PC-3 (cell line): ENCODE data around the gene WDFY3. TPM values are rescaled to one million over a fixed set of nuclear protein-coding genes. Genes with fewer than 3 reads are reported as not detected.
A peak's percentile ranks its signal among the peaks of the same experiment; 100 is the strongest.

ENCODE experiments used
- ATAC-seq: fragments of 200-7000 bp; cut with Tn5 transposase; 2 replicates; pipeline ENCODE4 v1.9.1; 2020; ENCODE audit warnings: mild to moderate bottlenecking, moderate library complexity
- BruUV-seq: library from RNA; stranded (reverse); fragments of 400-500 nt; replicated peaks from 2 replicates; lab custom pipeline; 2021; lab: Mats Ljungman, UMichigan
- CTCF ChIA-PET: fragments of 300-600 bp; sonication (Branson Sonifier 250); formaldehyde crosslinking; loops from one replicate; lab custom pipeline; 2022; ENCODE audit warnings: antibody characterized with exemption; lab: Charles Lee
- POLR2A ChIA-PET: fragments of 300-600 bp; sonication (Branson Sonifier 250); formaldehyde crosslinking; loops from one replicate; lab custom pipeline; 2022; ENCODE audit warnings: antibody characterized with exemption; ENCODE audit not compliant: unreplicated experiment; lab: Charles Lee
- DNase-seq: peaks from one replicate; pipeline ENCODE4 v3.0.0-alpha.2; 2015
- H2AFZ ChIP-seq: fragments of 300-600 bp; sonication (generic); 2 replicates; pipeline ENCODE4 v1.6.0; 2016; ENCODE audit warnings: antibody characterized with exemption, low read length
- H3F3A ChIP-seq: fragments of 300-600 bp; sonication (generic); one replicate; pipeline ENCODE4 v1.6.0; 2017; ENCODE audit warnings: antibody characterized with exemption, low read length, control low read depth, mild to moderate bottlenecking; ENCODE audit not compliant: unreplicated experiment
- H3K27ac ChIP-seq: fragments of 300-600 bp; sonication (generic); 2 replicates; pipeline ENCODE4 v1.5.1; 2016; ENCODE audit warnings: mild to moderate bottlenecking, low read length
- H3K27me3 ChIP-seq: fragments of 300-600 bp; sonication (generic); 2 replicates; pipeline ENCODE4 v1.6.1; 2016; ENCODE audit warnings: low read length, mixed read lengths
- H3K36me3 ChIP-seq: fragments of 300-600 bp; sonication (generic); 2 replicates; pipeline ENCODE4 v1.6.1; 2016; ENCODE audit warnings: low read depth, mixed run types, low read length, mixed read lengths
- H3K4me1 ChIP-seq: fragments of 300-600 bp; sonication (generic); 2 replicates; pipeline ENCODE4 v1.5.1; 2016; ENCODE audit warnings: low read length; ENCODE audit not compliant: insufficient read depth
- H3K4me2 ChIP-seq: fragments of 300-600 bp; sonication (generic); 2 replicates; pipeline ENCODE4 v1.6.0; 2016; ENCODE audit warnings: low read length
- H3K4me3 ChIP-seq: fragments of 300-600 bp; sonication (generic); 2 replicates; pipeline ENCODE4 v1.5.1; 2016; ENCODE audit warnings: mild to moderate bottlenecking, low read length, mixed read lengths
- H3K79me2 ChIP-seq: fragments of 300-600 bp; sonication (generic); 2 replicates; pipeline ENCODE4 v1.6.1; 2017; ENCODE audit warnings: low read length, mixed read lengths
- H3K9ac ChIP-seq: fragments of 300-600 bp; sonication (generic); 2 replicates; pipeline ENCODE4 v1.6.0; 2016; ENCODE audit warnings: mild to moderate bottlenecking, low read length
- H3K9me2 ChIP-seq: fragments of 300-600 bp; sonication (generic); replicated peaks from 2 replicates; pipeline ENCODE4 v1.6.1; 2016; ENCODE audit warnings: mixed run types, low read length, mixed read lengths
- H3K9me3 ChIP-seq: fragments of 300-600 bp; sonication (generic); 2 replicates; pipeline ENCODE4 v1.6.1; 2016; ENCODE audit warnings: low read length, mixed read lengths
- H4K20me1 ChIP-seq: fragments of 300-600 bp; sonication (generic); 2 replicates; pipeline ENCODE4 v1.6.1; 2016; ENCODE audit warnings: low read length, mixed read lengths
- CTCF ChIP-seq: fragments of 300-600 bp; sonication (generic); conservative IDR thresholded peaks from 2 replicates; pipeline ENCODE4 v1.5.1; 2017; ENCODE audit warnings: antibody characterized with exemption, low read depth, mild to moderate bottlenecking, low read length
- EZH2 ChIP-seq: fragments of 300-600 bp; sonication (generic); IDR thresholded peaks from one replicate; pipeline ENCODE4 v1.6.1; 2017; ENCODE audit warnings: antibody characterized with exemption, mild to moderate bottlenecking, low read length; ENCODE audit not compliant: unreplicated experiment
- EZH2phosphoT487 ChIP-seq: fragments of 300-600 bp; sonication (generic); IDR thresholded peaks from 2 replicates; pipeline ENCODE4 v1.6.1; 2018; ENCODE audit warnings: mild to moderate bottlenecking, antibody characterized with exemption, low read length, borderline replicate concordance
- intact Hi-C: fragments of 100-400 bp; cut with micrococcal nuclease; formaldehyde crosslinking; loops from 2 replicates; pipeline ENCODE4 v1.9.0; 2023
- total RNA-seq: library from RNA; depleted of rRNA; stranded (reverse); fragments of >200 nt; gene quantifications from 2 replicates; pipeline ENCODE4 v1.2.3, GENCODE V29; 2014

WDFY3 gene
- total RNA-seq, 1 experiment from 2014 or later, result 23.1 TPM

- Histone ChIP-seq H4K20me1 (no peaks in the 10 kb centered on the region), H3K9me3 (no peaks in the 10 kb centered on the region), H3K4me3 (no peak overlapping the region), H3K36me3 (peaks cover 5% of the 10 kb centered on the region; the same call in 1 of the 2 replicates), H3K4me1 (peaks cover 9% of the 10 kb centered on the region; the same call in 1 of the 2 replicates), H3K27me3 (no peaks in the 10 kb centered on the region), H3F3A (no peaks in the 10 kb centered on the region), H3K9me2 (no peaks in the 10 kb centered on the region), H3K27ac (no peak overlapping the region), H2AFZ (no peak overlapping the region), H3K9ac (no peak overlapping the region), H3K4me2 (no peak overlapping the region), H3K79me2 (no peaks in the 10 kb centered on the region)
- intact Hi-C loops, result no loop called here
- TF ChIP-seq EZH2phosphoT487 (no peak), CTCF (no peak), EZH2 (no peak)
- DNase-seq (no peak), ATAC-seq (peak; percentile 60)
- no TSS peak for BruUV-seq
- ChIA-PET POLR2A (no interaction called here), CTCF (no interaction called here)
Measured at GRCh38 chr4:84855774-84856173, 110.7 kb downstream of the WDFY3 start.

- Histone ChIP-seq H3K36me3 (no peaks in the 10 kb centered on the region), H3K27me3 (no peaks in the 10 kb centered on the region), H3K4me1 (peaks cover 9% of the 10 kb centered on the region; the same call in 1 of the 2 replicates), H3K9me3 (no peaks in the 10 kb centered on the region), H3F3A (no peaks in the 10 kb centered on the region), H2AFZ (no peak overlapping the region), H3K27ac (0 out of 2 replicates have a peak overlapping the region, but pooled peaks have one; percentile 16), H3K79me2 (no peaks in the 10 kb centered on the region), H3K9me2 (no peaks in the 10 kb centered on the region), H3K4me2 (no peak overlapping the region), H3K4me3 (no peak overlapping the region), H4K20me1 (no peaks in the 10 kb centered on the region), H3K9ac (no peak overlapping the region)
- POLR2A ChIA-PET, result no interaction called here
- TF ChIP-seq EZH2 (no peak), EZH2phosphoT487 (no peak), CTCF (no peak)
- ATAC-seq, result peak; percentile 91
- intact Hi-C loops, result no loop called here
- DNase-seq, result peak; percentile 52
- BruUV-seq, result no TSS peak
- CTCF ChIA-PET, result no interaction called here
Measured at GRCh38 chr4:84852081-84852480, 114.4 kb downstream of the WDFY3 start.

DNA sequence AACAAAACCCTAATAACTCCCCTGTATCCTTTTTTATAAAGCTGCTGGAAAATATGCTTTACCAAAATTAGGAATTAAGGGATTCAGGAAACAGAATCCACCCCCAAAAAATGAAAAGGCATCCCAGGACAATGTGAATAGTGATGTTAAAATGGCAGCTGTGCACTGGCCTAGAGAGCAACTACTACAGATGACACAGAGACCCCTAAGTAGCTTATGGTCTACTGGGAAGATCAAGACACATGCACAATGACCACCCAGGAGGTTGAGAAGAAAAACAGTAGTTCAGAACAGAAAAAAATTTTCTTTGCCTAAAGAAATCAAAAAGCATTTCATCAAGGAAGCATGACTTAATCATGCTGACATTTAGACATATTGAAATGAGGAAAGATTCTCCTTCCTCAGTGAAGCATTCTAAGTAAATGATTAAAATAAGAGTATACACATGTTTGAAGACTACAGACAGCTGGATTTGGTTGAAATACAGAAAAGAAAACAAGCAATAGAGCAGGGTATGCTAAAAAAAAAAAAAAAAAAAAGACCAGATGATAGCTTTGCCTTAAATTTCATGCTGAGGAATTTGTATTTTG, 117.3 kb downstream of the WDFY3 start:
- Histone ChIP-seq H3F3A (no peaks in the 10 kb centered on the region), H3K36me3 (no peaks in the 10 kb centered on the region), H3K4me1 (peaks cover 9% of the 10 kb centered on the region; the same call in 1 of the 2 replicates), H3K79me2 (no peaks in the 10 kb centered on the region), H3K4me2 (no peak overlapping the region), H3K9ac (no peak overlapping the region), H3K27ac (no peak overlapping the region), H3K4me3 (no peak overlapping the region), H2AFZ (no peak overlapping the region), H3K27me3 (no peaks in the 10 kb centered on the region), H3K9me3 (no peaks in the 10 kb centered on the region), H3K9me2 (no peaks in the 10 kb centered on the region), H4K20me1 (no peaks in the 10 kb centered on the region)
- no TSS peak for BruUV-seq
- ChIA-PET POLR2A (no interaction called here), CTCF (no interaction called here)
- ATAC-seq, result no peak
- DNase-seq, result no peak
- intact Hi-C loops, result no loop called here
- no peak for TF ChIP-seq CTCF
- TF ChIP-seq EZH2, result no peak
- no peak for TF ChIP-seq EZH2phosphoT487
